DMS 273 (cell line): ENCODE data around the gene RLBP1.
A peak's percentile ranks its signal among the peaks of the same experiment; 100 is the strongest.

ENCODE experiments used
- DNase-seq: peaks from one replicate; lab custom pipeline; 2025; ENCODE audit not compliant: unreplicated experiment; lab: John Stamatoyannopoulos, UW

RLBP1 gene

DNA sequence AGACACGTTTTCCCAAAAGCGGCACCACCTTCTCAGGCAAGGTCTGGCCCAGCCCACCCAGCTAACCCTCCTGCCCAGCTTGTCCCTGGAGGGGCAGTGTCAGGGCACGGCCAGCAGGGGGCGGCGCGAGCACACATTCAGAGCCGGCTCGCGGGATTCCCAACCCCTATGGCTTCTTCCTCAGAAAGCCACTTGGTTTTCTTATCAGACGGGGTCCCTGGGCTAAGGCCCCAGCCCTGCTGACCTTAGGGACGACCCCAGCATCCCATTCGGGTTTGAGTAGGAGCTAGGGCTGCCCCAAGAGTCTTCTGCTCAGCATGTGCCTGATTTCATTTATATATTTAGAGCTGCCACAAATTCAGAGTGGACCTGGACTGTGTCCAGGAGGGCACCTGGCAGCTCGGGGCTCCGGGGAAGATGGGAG lies 14.5 kb downstream of the RLBP1 start:
- DNase-seq: peak; percentile 85

- DNase-seq: no peak
These were observed 15.3 kb downstream of the RLBP1 start for GRCh38 chr15:89205991-89206585.

- DNase-seq: no peak
These were observed 17.6 kb downstream of the RLBP1 start for GRCh38 chr15:89203705-89204273.

DNA sequence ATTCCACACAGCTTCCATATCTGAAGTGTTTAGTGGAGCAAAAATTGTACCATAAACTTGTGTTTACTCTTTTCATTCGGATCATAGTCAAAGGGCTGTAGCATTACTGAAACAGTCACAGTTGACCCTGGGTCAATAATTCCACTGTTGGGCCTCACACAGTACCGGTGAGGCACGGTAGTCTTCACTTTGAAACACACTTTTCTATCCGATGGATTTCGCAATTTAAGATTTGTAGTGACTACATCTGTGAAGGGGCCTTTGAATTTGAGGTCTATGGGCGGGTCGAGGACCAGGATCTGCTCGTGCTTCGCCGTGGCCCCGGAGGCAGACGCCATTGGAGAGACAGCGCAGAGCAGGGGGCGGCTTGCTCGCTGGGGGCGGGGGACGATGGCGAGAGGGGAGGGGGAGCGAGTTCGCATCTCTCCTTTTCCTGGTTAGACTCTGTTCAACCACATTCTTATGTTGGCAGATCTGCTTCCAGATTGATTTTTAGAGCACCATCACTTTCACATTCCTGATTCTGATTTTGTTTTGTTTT lies 19.8 kb downstream of the RLBP1 start:
- no peak for DNase-seq

DNA sequence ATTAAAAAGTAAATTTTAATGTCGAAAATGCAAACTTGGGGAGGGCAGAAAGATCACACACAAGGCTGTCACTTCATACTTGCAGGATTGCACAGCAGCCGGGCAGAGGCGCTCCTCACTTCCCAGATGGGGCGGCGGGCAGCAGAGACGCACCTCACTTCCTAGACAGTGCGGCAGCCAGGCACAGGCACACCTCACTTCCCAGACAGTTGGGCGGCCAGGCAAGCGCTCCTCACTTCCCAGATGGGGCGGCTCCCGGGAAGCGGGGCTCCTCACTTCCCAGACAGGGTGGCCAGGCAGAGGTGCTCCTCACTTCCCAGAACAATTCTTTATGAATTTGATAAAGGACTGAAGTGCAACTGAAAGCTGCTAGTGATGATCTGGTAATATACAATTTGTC lies 21.2 kb downstream of the RLBP1 start:
- DNase-seq: no peak

DNA sequence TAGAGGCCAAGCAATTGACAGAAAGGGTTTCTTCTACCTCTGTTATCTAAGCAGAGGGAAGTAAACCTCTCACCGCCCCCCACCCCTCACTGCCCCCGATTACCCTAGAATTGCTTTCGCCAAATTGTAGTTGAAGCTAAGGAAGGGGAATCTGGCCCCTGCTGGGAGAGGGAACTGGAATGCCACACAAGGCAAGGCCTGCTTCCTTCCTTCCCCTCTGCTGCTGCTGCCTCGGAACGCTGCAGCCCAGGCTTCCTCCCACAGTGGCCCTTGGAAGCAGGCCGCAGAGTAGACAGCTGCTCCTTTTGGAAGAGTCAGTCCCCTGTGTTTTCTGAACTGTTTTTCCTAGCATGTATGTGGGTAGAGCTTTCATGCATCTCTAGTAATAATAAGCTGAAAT lies 21.6 kb downstream of the RLBP1 start:
- DNase-seq: no peak

GRCh38 chr15:89198934-89199333 lies 22.4 kb downstream of the RLBP1 start:
- DNase-seq: no peak

GRCh38 chr15:89198196-89198595 lies 23.2 kb downstream of the RLBP1 start:
- DNase-seq: no peak

DNA sequence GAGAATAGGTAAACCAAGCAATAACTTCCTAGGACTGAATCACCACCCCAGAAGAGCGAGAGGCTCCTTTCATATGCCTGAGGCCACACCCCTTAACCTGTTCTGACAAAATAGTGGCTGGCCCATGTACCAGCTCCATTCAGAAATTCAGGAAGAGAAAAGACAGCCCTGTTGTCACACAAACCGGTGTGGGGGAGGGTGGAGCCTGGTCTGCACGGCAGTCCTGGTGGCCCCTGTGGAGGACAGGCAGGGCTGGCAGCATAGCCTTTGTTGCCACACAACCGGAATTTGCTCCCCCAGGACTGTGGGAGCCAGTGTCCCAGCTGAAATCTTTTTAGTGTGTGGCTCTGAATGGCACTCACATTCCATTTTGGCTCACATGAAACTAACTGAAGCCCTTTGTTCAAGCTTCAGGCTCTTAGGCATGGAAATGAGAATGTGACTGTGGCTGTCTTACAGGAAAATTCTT lies 23.8 kb downstream of the RLBP1 start:
- DNase-seq: no peak

DNA sequence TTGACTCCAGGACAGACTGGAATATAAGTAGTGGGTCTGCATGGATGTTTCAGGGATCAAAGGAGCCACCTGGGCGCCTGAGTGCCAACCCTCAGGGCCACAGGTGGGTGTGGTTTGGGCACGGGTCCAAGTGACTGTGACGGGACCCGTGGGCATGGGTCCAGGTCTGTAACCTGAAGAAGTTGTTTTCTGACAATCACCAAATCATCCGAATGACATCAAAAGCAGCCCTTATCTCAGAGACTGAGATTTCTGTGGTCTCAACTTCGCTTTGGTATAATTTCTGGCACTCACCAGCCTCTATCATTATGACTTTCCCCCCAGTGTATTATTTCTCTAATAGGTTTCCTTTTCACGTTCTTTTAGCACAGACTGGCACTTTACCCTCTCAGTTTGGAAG lies 24.4 kb downstream of the RLBP1 start:
- peak; percentile 26 for DNase-seq

- no peak for DNase-seq
These were observed 25.1 kb downstream of the RLBP1 start for GRCh38 chr15:89196241-89196640.

- DNase-seq: no peak
These were observed 25.5 kb downstream of the RLBP1 start for GRCh38 chr15:89195836-89196235.

DNA sequence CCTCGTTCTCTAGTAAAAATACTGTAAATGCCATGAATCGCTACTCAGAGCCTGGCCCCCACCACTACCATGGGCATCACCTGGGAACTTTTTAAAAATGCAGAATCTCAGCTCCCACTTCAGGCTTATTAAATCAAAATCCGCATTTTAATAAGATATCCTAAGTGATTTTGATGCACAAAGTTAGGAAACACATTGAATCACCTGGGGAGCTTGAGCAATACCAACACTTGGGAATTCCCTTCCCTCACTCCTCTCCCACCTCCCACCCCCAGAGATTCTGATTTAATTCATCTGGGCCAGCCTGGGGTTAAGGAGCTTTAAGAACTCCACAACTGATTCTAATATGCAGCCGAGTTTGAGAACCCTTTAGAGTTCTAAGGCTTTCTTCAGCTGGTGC lies 26.8 kb downstream of the RLBP1 start:
- DNase-seq: no peak

GRCh38 chr15:89192766-89193165 lies 28.6 kb downstream of the RLBP1 start:
- no peak for DNase-seq

DNA sequence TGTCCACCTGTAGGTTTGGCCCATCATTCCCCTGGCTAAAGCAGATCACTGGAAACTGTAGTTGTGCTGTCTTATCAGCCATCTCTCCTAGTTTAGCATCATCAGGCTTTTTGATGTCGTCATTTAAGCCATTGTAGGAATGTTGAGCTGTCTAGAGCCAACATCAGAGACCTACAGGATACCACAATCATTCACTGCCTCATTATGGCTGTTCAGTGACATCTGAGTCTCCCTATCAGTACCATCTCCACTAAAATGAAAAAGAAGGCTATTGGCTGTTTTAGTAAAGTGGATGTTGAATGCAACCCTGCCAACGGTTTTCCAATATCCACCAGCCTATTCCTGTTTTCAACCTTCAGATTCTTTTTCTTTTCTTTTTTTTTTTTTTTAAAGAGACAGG lies 29.2 kb downstream of the RLBP1 start:
- DNase-seq: no peak

DNA sequence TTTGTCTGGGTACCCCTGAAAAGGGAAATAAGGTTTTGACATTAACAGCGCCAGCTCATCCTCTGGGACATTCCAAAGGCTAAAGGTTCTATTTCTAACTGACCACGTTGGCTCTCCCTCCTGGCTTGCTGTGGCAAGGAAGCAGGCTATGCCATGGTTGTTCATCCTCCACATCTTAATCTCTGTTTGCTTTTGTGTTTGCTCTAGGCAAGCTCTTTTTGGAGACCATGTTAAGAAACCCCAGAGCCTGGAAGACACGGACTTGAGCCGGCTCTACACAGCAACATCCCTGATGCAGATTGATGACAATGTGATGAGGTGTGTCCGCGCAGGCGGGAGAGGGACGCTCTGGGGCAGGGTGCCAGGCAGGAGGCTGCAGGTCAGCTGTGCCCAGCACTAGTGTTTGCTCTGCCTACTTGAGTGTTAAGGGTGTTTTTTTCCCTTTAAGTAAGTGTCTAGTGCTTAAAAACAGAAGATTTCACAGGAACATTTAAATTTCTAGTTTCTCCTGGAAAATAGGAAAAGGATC lies 33.3 kb downstream of the RLBP1 start:
- no peak for DNase-seq

- DNase-seq: no peak
These were observed 33.9 kb downstream of the RLBP1 start for GRCh38 chr15:89187301-89187985.

DNA sequence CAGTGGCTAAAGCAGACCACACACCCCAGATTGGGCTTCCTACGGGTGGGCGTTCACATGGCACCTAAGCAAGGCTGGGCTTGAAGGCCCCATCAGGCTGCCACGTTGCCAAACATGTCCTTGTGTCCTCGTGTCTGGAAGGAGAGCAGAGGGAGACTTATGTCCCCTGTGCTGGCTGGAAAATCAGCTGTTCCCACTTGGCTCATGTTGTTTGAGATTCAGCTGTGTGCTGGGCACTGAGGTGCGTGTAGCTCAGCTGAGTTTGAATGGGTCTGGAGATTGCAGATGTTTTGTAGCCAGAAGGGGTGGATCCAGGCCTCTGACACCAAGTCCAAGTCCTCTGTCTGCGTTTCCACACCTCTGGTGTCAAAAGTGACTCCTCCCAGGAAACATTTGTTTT lies 34.6 kb downstream of the RLBP1 start:
- DNase-seq: no peak

DNA sequence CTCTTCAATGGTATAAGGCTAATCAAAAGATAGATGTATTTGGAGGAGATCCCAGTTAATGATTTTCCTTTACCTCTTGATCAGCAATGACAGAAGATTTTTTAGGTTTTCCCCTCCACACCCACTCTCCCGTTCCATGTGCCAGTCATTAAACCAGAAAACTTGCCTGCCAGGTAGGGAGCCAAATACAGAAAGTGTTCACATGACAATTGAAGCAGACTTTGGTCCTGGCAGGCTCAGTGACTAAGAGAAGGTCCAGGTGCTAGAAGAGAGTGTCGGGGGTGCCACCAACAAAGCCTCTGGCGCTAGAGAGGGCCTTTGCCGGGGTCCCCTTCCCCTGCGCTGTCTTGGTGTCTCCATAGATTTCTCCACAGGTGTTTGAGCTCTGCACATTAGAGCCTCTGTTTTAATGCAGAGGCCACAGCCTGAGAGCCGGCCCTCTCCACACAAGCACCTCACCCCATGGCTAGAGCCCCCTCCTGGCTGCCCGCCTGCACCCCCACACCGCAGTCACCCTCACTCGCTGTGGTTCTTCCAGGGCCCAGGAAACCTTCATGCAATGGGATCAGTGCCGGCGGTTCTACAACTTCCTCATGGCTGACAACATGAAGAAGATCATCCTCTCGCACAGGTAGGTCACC lies 36.4 kb downstream of the RLBP1 start:
- no peak for DNase-seq

- DNase-seq: no peak
These were observed 37.0 kb downstream of the RLBP1 start for GRCh38 chr15:89184357-89184756.
